ENCODE results near the gene CEP57L1. TPM values are rescaled to one million over a fixed set of nuclear protein-coding genes. Genes with fewer than 3 reads are reported as not detected.

The CEP57L1 gene
- polyA plus RNA-seq, 1 donor from 2014 or later = 19.7 TPM

Small RNAs within 50 kb of the gene (small RNA-seq; reads per million reads assigned to genes)
- gene RNU6-653P = 0 reads per million in 3 experiments

Other genes with a start within 250 kb of the CEP57L1 start
- gene ARMC2, start 247.1 kb upstream of the CEP57L1 start, polyA plus RNA-seq = 18.6 and 18.8 TPM in 2 replicates
- gene SESN1, start 661 bp upstream of the CEP57L1 start, polyA plus RNA-seq = 46.4 and 49.4 TPM in 2 replicates